Vagina (tissue), 2 donors: ENCODE measurements around the gene DUS2. TPM values are rescaled to one million over a fixed set of nuclear protein-coding genes. Genes with fewer than 3 reads are reported as not detected.

ENCODE experiments used
- DNase-seq, 2 donors: peaks; one replicate each; pipeline ENCODE4 v3.0.0-alpha.2; 2017; ENCODE audit errors: extremely low spot score in 2 of 2
- H3K27ac ChIP-seq: fragments of 200-600 bp; sonication (generic); one replicate; pipeline ENCODE4 v1.5.1; 2019
- H3K27me3 ChIP-seq: fragments of 200-600 bp; sonication (generic); one replicate; pipeline ENCODE4 v1.5.1; 2019
- H3K36me3 ChIP-seq, 2 donors: fragments of 200-600 bp; sonication (generic); one replicate each; pipeline ENCODE4 v1.5.1; 2017 to 2019
- H3K4me1 ChIP-seq: fragments of 200-600 bp; sonication (generic); one replicate; pipeline ENCODE4 v1.5.1; 2019
- H3K4me3 ChIP-seq, 2 donors: fragments of 200-600 bp; sonication (generic); 1 replicate in 1 of 2; 2 replicates in 1 of 2; pipeline ENCODE4 v1.5.1; 2016 to 2019
- H3K9me3 ChIP-seq: fragments of 200-600 bp; sonication (generic); one replicate; pipeline ENCODE4 v1.5.1; 2019
- CTCF ChIP-seq, 3 experiments: fragments of 450-650 bp in 2 of 3; fragments of 200-600 bp in 1 of 3; sonication (generic) in 1 of 3; IDR thresholded peaks; one replicate each; pipeline ENCODE4 v1.5.1; 2017 to 2019; ENCODE audit warnings: antibody characterized with exemption in 3 of 3, mild to moderate bottlenecking in 2 of 3, moderate library complexity in 2 of 3
- POLR2A ChIP-seq, 2 donors: fragments of 450-650 bp; IDR thresholded peaks; one replicate each; pipeline ENCODE4 v1.6.1; 2017; ENCODE audit warnings: antibody characterized with exemption in 2 of 2, mild to moderate bottlenecking in 2 of 2, moderate library complexity in 2 of 2
- POLR2AphosphoS5 ChIP-seq, 2 donors: sonication (generic); formaldehyde crosslinking; IDR thresholded peaks; one replicate each; pipeline ENCODE4 v1.9.0; 2017; ENCODE audit warnings: antibody characterized with exemption in 2 of 2, mild to moderate bottlenecking in 2 of 2, low read depth in 1 of 2; ENCODE audit not compliant: insufficient read depth in 1 of 2
- intact Hi-C: fragments of 100-400 bp; cut with DNase I; formaldehyde crosslinking; loops from one replicate; pipeline ENCODE4 v1.15.1; 2023
- total RNA-seq: library from RNA; depleted of rRNA; stranded (reverse); fragments of >200 nt; gene quantifications from one replicate; pipeline ENCODE4 v1.2.3, GENCODE V29; 2016

Gene DUS2
- total RNA-seq, 1 donor from 2014 or later, result 11.5 TPM

DNA sequence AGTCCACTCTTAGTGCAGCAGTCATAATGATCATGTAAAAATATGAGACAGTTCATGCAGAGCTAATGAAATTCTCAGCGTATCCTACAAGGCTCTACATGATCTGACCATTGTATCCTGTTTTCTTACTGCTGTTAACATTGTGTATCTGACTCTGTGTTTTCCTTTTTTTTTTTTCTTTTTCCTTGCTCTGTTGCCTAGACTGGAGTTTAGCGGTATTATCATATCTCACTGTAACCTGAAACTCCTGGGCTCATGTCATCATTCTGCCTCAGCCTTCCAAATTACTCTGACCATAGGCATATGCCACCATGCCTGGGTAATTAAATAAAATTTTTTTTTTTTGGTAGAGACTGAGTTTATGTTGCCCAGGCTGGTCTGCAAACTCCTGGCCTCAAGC lies 12.1 kb downstream of the DUS2 start:
- Histone ChIP-seq H3K4me3 (no peak overlapping the region), H3K27me3 (no peaks in the 10 kb centered on the region), H3K36me3 (no peaks in the 10 kb centered on the region), H3K9me3 (no peaks in the 10 kb centered on the region), H3K4me1 (no peaks in the 10 kb centered on the region), H3K27ac (no peak overlapping the region)
- no peak for DNase-seq
- TF ChIP-seq POLR2AphosphoS5 (IDR thresholded peaks at IDR 0.05; ENCODE audit: insufficient read depth in 1 of 2, low read depth in 1 of 2) (no peak), POLR2A (IDR thresholded peaks at IDR 0.05) (no peak), CTCF (IDR thresholded peaks at IDR 0.05) (no peak)
- intact Hi-C loops, result no loop called here

GRCh38 chr16:68037841-68038597 lies 14.9 kb downstream of the DUS2 start:
- H3K4me3 ChIP-seq, result no peak overlapping the region
- H3K27me3 ChIP-seq, result no peaks in the 10 kb centered on the region
- no peaks in the 10 kb centered on the region for H3K9me3 ChIP-seq
- intact Hi-C loops, result no loop called here
- no peak overlapping the region for H3K27ac ChIP-seq
- H3K4me1 ChIP-seq, result no peaks in the 10 kb centered on the region
- TF ChIP-seq POLR2AphosphoS5 (IDR thresholded peaks at IDR 0.05; ENCODE audit: insufficient read depth in 1 of 2, low read depth in 1 of 2), result no peak
- TF ChIP-seq CTCF (IDR thresholded peaks at IDR 0.05), result no peak
- no peak for DNase-seq
- H3K36me3 ChIP-seq, result no peaks in the 10 kb centered on the region

DNA sequence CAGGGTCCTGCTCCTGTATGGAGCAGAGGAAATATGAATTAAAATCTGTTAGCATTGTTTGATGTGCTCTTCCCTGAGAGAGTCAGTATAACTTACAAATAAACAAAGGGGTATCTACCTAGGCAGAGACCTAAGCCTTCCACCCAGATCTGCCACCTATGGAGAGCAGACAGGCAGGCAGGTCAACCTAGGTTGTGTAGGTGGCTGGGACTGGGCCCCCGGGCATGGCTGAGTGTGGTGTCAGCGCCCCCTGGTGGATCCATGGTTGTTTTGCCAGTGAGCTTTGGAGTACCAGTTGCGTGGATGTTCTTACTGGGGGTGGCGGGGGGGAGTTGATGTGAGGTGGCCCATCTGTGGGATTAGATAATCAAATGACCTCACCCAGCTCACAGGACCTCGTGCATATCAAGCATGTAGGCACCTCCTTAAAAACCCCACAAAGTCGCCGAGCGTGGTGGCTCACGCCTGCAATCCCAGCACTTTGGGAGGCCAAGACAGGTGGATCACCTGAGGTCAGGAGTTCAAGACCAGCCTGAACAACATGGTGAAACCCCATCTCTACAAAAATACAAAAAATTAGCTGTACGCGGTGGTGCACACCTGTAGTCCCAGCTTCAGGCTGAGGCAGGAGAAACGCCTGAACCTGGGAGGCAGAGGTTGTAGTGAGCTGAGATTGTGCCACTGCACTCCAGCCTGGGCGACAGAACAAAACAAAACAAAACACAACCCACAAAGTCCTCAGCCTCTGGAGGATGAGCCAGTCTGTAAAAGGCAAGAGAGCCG lies 17.6 kb downstream of the DUS2 start:
- DNase-seq, result no peak
- H3K9me3 ChIP-seq, result no peaks in the 10 kb centered on the region
- no peaks in the 10 kb centered on the region for H3K36me3 ChIP-seq
- no peak overlapping the region for H3K4me3 ChIP-seq
- intact Hi-C loops, result loop anchor here (10.0 kb wide), 1 partner anchor 226 kb away; no protein-coding TSS in a partner anchor
- H3K4me1 ChIP-seq, result no peaks in the 10 kb centered on the region
- TF ChIP-seq POLR2AphosphoS5 (IDR thresholded peaks at IDR 0.05; ENCODE audit: insufficient read depth in 1 of 2, low read depth in 1 of 2) (peak in 1 of 2 donors; percentile 20), POLR2A (IDR thresholded peaks at IDR 0.05) (no peak), CTCF (IDR thresholded peaks at IDR 0.05) (peak; percentile 81 to 85 (median 85))
- H3K27me3 ChIP-seq, result no peaks in the 10 kb centered on the region
- no peak overlapping the region for H3K27ac ChIP-seq

DNA sequence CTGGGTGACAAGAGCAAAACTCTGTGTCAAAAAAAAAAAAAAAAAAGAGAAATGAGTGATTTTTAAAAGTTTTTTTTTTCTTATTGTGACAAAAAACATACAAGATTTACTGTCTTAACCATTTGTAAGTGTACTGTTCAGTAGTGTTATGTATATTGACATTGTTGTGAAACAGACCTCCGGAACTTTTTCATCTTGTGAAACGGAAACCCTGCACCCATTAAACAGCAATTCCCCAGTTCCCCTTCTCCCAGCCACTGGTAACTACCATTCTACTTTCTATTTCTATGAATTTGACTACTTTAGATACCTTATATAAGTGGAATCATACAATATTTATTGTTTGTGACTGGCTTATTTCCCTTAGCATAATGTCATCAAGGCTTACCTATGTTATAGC lies 18.7 kb downstream of the DUS2 start:
- Histone ChIP-seq H3K4me3 (no peak overlapping the region), H3K4me1 (no peaks in the 10 kb centered on the region), H3K27ac (no peak overlapping the region), H3K27me3 (no peaks in the 10 kb centered on the region), H3K9me3 (no peaks in the 10 kb centered on the region), H3K36me3 (no peaks in the 10 kb centered on the region)
- TF ChIP-seq CTCF (IDR thresholded peaks at IDR 0.05) (no peak), POLR2AphosphoS5 (IDR thresholded peaks at IDR 0.05; ENCODE audit: insufficient read depth in 1 of 2, low read depth in 1 of 2) (no peak), POLR2A (IDR thresholded peaks at IDR 0.05) (no peak)
- DNase-seq, result no peak
- intact Hi-C loops, result loop anchor here (10.0 kb wide), 1 partner anchor 227 kb away; no protein-coding TSS in a partner anchor
